NAMALWA (cell line): ENCODE measurements around the gene BRD7.

ENCODE experiments used
- DNase-seq: peaks from one replicate; pipeline ENCODE4 v3.0.0-alpha.2; 2015; ENCODE audit warnings: low spot score

The BRD7 gene

GRCh38 chr16:50389900-50390299 is 21.1 kb upstream of the BRD7 start:
- DNase-seq, result no peak

- no peak for DNase-seq
Observed at GRCh38 chr16:50388496-50388895, 19.7 kb upstream of the BRD7 start.

- DNase-seq, result no peak
Observed at GRCh38 chr16:50386774-50387173, 18.0 kb upstream of the BRD7 start.

GRCh38 chr16:50386139-50386538 is 17.4 kb upstream of the BRD7 start:
- DNase-seq, result peak; percentile 35

- no peak for DNase-seq
Observed at GRCh38 chr16:50384500-50385135, 15.8 kb upstream of the BRD7 start.

- DNase-seq, result no peak
Observed at GRCh38 chr16:50381679-50382440, 13.1 kb upstream of the BRD7 start.

- DNase-seq, result no peak
Observed at GRCh38 chr16:50378417-50378816, 9.6 kb upstream of the BRD7 start.

GRCh38 chr16:50377001-50377400 is 8.2 kb upstream of the BRD7 start:
- DNase-seq, result no peak

- DNase-seq, result no peak
Observed at GRCh38 chr16:50373780-50374179, 5.0 kb upstream of the BRD7 start.

- DNase-seq, result no peak
Observed at GRCh38 chr16:50373345-50373701, 4.5 kb upstream of the BRD7 start.

GRCh38 chr16:50372611-50373344 is 4.0 kb upstream of the BRD7 start:
- no peak for DNase-seq

GRCh38 chr16:50371936-50372595 is 3.3 kb upstream of the BRD7 start:
- DNase-seq, result no peak

- DNase-seq, result no peak
Observed at GRCh38 chr16:50371036-50371716, 2.4 kb upstream of the BRD7 start.

- DNase-seq, result no peak
Observed at GRCh38 chr16:50369133-50369804, 481 bp upstream of the BRD7 start.

- DNase-seq, result peak; percentile 22
Observed at GRCh38 chr16:50367777-50368409, 895 bp downstream of the BRD7 start.

- peak; percentile 34 for DNase-seq
Observed at GRCh38 chr16:50365791-50366575, 2.8 kb downstream of the BRD7 start.

GRCh38 chr16:50363656-50364055 is 5.1 kb downstream of the BRD7 start:
- DNase-seq, result no peak

- no peak for DNase-seq
Observed at GRCh38 chr16:50360779-50361178, 8.0 kb downstream of the BRD7 start.

GRCh38 chr16:50360033-50360778 is 8.6 kb downstream of the BRD7 start:
- DNase-seq, result no peak
